C4-2B (cell line): Measurements from ENCODE around the gene MCOLN2.
"Not testable (repeated sequence)": the region's sequence is repeated elsewhere in the genome, so short reads cannot be mapped to it uniquely, and the experiment has no call there.

ENCODE experiments used
- H3K27ac ChIP-seq: fragments of 450-650 bp; 2 replicates; pipeline ENCODE4 v1.5.1; 2017
- ZFX ChIP-seq: fragments of 450-650 bp; IDR thresholded peaks from 2 replicates; pipeline ENCODE4 v1.6.1; 2017
- TF ChIP-seq, protein P1 (sequence below): fragments of 450-650 bp; conservative IDR thresholded peaks from 2 replicates; pipeline ENCODE4 v1.5.1; 2017; ENCODE audit warnings: mild to moderate bottlenecking

The MCOLN2 gene

GRCh38 chr1:85025940-85026339 is 29.0 kb upstream of the MCOLN2 start:
- TF ChIP-seq ZFX = no peak
- TF ChIP-seq, protein P1, sequence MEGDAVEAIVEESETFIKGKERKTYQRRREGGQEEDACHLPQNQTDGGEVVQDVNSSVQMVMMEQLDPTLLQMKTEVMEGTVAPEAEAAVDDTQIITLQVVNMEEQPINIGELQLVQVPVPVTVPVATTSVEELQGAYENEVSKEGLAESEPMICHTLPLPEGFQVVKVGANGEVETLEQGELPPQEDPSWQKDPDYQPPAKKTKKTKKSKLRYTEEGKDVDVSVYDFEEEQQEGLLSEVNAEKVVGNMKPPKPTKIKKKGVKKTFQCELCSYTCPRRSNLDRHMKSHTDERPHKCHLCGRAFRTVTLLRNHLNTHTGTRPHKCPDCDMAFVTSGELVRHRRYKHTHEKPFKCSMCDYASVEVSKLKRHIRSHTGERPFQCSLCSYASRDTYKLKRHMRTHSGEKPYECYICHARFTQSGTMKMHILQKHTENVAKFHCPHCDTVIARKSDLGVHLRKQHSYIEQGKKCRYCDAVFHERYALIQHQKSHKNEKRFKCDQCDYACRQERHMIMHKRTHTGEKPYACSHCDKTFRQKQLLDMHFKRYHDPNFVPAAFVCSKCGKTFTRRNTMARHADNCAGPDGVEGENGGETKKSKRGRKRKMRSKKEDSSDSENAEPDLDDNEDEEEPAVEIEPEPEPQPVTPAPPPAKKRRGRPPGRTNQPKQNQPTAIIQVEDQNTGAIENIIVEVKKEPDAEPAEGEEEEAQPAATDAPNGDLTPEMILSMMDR = no peak

DNA sequence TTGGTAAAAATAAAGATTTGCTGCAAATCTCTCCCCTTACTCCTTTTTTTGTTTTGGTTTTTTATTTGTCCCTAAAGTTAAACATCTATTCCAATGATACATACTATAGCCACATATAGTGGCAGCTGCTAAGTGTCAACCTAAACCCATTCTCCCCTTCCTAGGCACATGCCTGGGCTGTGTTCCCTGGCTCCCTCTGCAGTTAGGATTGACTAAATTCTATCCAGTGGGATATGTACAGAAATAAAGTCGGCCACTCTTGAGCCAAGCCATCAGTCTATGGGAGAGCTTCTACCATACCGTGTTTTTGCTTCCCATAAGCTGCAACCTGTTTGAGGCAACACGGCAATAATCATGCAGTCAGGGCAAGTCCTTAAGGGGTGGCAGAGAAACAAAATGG is 27.8 kb upstream of the MCOLN2 start:
- H3K27ac ChIP-seq = no peak overlapping the region
- TF ChIP-seq, protein P1 = peak; percentile 19; the same call in 1 of the 2 replicates
- no peak for TF ChIP-seq ZFX

More at GRCh38 chr1:85025940-85026339, 29.0 kb upstream of the MCOLN2 start:
- H3K27ac ChIP-seq = no peak overlapping the region

GRCh38 chr1:85022700-85023099 is 25.8 kb upstream of the MCOLN2 start:
- TF ChIP-seq, protein P1 = no peak
- no peak for TF ChIP-seq ZFX

DNA sequence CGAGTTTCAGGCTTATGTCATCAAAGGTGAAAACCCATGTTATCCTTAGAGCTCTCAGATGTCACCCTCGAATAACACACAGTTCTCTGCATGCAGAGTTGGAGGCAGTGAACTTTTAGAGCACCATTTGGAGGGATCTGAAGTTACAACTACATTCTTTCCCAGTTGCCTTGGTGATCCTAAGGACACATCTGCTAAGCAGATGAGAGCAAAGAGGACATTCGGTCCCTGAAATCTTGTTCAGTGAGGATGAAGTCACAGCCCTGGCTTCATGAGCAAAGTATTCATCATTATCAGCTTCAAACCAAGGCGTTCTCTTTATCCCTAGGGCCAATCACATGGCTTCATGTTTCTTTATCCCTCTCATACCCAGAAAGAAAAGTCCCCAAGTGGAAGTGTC is 23.1 kb upstream of the MCOLN2 start:
- no peak for TF ChIP-seq ZFX
- TF ChIP-seq, protein P1 = no peak
- no peak overlapping the region for H3K27ac ChIP-seq

More at GRCh38 chr1:85022700-85023099, 25.8 kb upstream of the MCOLN2 start:
- no peak overlapping the region for H3K27ac ChIP-seq

DNA sequence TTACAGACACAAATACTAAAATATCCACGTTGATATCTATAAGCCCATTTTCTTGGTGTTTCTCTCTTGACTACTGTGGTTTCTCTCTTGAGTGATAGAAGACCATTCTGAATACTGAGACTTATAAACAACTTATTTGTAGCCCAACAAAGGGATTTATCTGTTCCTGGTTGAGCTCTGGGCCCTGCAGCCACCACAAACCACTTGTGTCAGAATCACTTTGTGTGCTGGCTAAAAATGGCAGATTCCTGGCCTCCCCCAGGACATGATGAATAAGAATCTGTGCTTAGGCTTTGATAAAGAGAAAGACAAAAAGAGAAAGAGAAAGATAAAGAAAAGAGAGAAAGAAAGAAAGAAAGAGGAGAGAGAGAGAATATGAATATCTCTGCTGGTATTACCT is 18.9 kb upstream of the MCOLN2 start:
- no peak overlapping the region for H3K27ac ChIP-seq
- TF ChIP-seq, protein P1 = no peak
- no peak for TF ChIP-seq ZFX

DNA sequence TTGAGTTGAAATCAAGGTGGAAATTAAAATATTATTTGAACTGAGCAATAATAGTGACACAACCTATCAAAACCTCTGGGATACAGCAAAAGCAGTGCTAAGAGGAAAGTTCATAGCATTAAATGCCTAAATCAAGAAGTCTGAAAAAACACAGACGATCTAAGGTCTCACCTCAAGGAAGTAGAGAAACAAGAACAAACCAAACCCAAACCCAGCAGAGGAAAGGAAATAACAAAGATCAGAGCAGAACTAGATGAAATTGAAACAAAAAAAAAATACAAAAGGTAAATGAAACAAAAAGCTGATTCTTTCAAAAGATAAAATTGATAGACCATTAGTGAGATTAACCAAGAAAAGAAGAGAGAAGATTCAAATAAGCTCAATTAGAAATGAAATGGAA is 8.7 kb upstream of the MCOLN2 start:
- not testable (repeated sequence) for H3K27ac ChIP-seq

DNA sequence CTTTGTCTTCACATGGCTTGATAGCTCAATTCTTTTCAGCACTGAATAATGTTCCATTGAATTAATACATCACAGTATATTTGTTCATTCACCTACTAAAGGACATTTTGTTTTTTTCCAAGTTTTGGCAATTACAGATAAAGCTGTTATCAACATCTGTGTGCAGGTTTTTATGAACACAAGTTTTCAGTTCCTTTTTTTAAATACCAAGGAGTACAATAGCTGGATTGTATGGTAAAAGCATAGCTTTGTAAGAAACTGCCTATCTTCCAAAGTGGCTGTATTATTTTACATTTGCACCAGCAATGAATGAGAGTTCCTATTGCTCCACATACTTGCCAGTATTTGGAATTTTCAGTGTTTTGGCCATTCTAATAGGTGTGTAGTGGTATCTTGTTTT is 4.8 kb upstream of the MCOLN2 start:
- TF ChIP-seq, protein P1 = no peak
- no peak for TF ChIP-seq ZFX
- H3K27ac ChIP-seq = no peak overlapping the region

GRCh38 chr1:84998642-84999280 is 1.8 kb upstream of the MCOLN2 start:
- no peak overlapping the region for H3K27ac ChIP-seq
- TF ChIP-seq, protein P1 = no peak
- no peak for TF ChIP-seq ZFX
